ENCODE results near the gene ARHGEF37.

Gene ARHGEF37

GRCh38 chr5:149604321-149604720 is 23.0 kb downstream of the ARHGEF37 start:
- no peak for DNase-seq

- peak; percentile 23 for DNase-seq
Observed at GRCh38 chr5:149605354-149605997, 24.2 kb downstream of the ARHGEF37 start.

GRCh38 chr5:149605998-149606724 is 24.9 kb downstream of the ARHGEF37 start:
- DNase-seq, result peak; percentile 95

GRCh38 chr5:149608936-149609545 is 27.7 kb downstream of the ARHGEF37 start:
- no peak for DNase-seq

- no peak for DNase-seq
Observed at GRCh38 chr5:149609640-149610219, 28.4 kb downstream of the ARHGEF37 start.

GRCh38 chr5:149610589-149611255 is 29.4 kb downstream of the ARHGEF37 start:
- no peak for DNase-seq

- peak; percentile 48 for DNase-seq
Observed at GRCh38 chr5:149611326-149611725, 30.0 kb downstream of the ARHGEF37 start.

- no peak for DNase-seq
Observed at GRCh38 chr5:149614034-149614907, 33.0 kb downstream of the ARHGEF37 start.

- DNase-seq, result no peak
Observed at GRCh38 chr5:149615976-149616375, 34.7 kb downstream of the ARHGEF37 start.

GRCh38 chr5:149616727-149617285 is 35.5 kb downstream of the ARHGEF37 start:
- DNase-seq, result no peak

GRCh38 chr5:149617760-149618306 is 36.5 kb downstream of the ARHGEF37 start:
- DNase-seq, result no peak

- DNase-seq, result peak; percentile 90
Observed at GRCh38 chr5:149618581-149619248, 37.4 kb downstream of the ARHGEF37 start.

GRCh38 chr5:149621415-149622098 is 40.3 kb downstream of the ARHGEF37 start:
- DNase-seq, result no peak

GRCh38 chr5:149622466-149622865 is 41.2 kb downstream of the ARHGEF37 start:
- DNase-seq, result no peak

- DNase-seq, result no peak
Observed at GRCh38 chr5:149623473-149623872, 42.2 kb downstream of the ARHGEF37 start.

- DNase-seq, result no peak
Observed at GRCh38 chr5:149627070-149627469, 45.8 kb downstream of the ARHGEF37 start.

- no peak for DNase-seq
Observed at GRCh38 chr5:149628221-149628620, 46.9 kb downstream of the ARHGEF37 start.

GRCh38 chr5:149628846-149629388 is 47.6 kb downstream of the ARHGEF37 start:
- DNase-seq, result no peak

- DNase-seq, result no peak
Observed at GRCh38 chr5:149629421-149629820, 48.1 kb downstream of the ARHGEF37 start.

GRCh38 chr5:149630337-149630736 is 49.0 kb downstream of the ARHGEF37 start:
- DNase-seq, result no peak

Data from EL (cell line).